ENCODE data around the gene SAMM50.

GRCh38 chr22:43956805-43957463, 1.7 kb downstream of the SAMM50 start:
- no peak for TF ChIP-seq CTCF (IDR thresholded peaks at IDR 0.05; ENCODE audit: low read length)
- TF ChIP-seq EZH2phosphoT487 (IDR thresholded peaks at IDR 0.05; ENCODE audit: low read length): no peak
- TF ChIP-seq EZH2 (optimal IDR thresholded peaks at IDR 0.05; ENCODE audit: low read depth, low read length): no peak
